Endothelial cell of hepatic sinusoid (primary cell): ENCODE measurements around the gene WFS1.

Experiments
- in situ Hi-C: cut with HindIII; loops from 2 replicates; pipeline ENCODE4 v1.10.0; 2017; ENCODE audit warnings: low sequenced_read_pairs

Gene WFS1, protein sequence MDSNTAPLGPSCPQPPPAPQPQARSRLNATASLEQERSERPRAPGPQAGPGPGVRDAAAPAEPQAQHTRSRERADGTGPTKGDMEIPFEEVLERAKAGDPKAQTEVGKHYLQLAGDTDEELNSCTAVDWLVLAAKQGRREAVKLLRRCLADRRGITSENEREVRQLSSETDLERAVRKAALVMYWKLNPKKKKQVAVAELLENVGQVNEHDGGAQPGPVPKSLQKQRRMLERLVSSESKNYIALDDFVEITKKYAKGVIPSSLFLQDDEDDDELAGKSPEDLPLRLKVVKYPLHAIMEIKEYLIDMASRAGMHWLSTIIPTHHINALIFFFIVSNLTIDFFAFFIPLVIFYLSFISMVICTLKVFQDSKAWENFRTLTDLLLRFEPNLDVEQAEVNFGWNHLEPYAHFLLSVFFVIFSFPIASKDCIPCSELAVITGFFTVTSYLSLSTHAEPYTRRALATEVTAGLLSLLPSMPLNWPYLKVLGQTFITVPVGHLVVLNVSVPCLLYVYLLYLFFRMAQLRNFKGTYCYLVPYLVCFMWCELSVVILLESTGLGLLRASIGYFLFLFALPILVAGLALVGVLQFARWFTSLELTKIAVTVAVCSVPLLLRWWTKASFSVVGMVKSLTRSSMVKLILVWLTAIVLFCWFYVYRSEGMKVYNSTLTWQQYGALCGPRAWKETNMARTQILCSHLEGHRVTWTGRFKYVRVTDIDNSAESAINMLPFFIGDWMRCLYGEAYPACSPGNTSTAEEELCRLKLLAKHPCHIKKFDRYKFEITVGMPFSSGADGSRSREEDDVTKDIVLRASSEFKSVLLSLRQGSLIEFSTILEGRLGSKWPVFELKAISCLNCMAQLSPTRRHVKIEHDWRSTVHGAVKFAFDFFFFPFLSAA

DNA sequence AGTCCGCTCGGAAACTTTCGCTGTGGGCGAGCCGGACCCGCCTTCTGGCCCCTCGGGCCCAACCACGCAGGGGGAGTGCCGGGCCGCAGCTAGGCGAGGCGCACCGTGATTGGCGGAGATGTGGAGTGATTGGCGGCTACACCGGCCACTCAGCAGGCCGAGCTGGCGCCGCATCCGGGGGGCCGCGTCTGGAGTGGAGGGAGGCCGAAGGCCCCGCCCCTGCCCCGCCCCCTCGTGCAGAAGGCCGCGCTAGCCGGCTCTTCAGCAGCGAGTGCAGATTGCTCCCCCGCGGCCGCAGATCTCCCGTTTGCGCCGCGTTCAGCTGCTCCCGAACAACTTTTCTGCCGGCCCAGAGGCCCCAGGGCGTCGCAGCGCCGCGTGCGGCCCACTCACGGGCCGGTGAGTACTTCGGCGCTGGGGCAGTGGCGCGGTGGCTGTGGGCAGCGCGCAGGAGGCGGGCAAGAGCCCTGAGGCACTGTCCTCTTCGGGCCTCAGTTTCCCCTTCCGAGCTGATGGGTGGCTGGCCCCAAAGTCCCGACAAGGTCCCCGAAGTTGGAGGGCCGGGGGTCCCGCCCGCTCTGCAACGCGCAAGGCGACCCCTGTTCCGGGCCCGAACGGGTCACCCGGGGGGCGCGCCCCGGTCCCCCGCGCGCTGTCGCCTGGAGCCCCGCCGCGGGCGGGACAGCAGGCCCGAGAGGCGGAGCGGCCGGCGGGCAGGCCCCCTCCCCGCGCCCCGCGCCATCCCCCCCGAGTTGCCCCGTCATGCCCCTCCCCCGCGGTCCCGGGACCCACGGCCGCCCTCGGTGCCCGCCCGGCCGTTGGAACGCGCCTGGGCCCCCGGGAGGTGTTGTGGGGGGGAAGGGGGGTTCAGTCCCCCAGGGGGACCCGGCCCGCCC lies at the start of gene WFS1:
Gene WFS1 (plus strand): TSS at position 235 of the 896 bp plus-strand sequence. CDS start 7,606 bp downstream, outside the sequence.
- in situ Hi-C loops, result no loop called here

GRCh38 chr4:6221301-6221850 lies 48.3 kb upstream of the WFS1 start:
- in situ Hi-C loops, result no loop called here

- in situ Hi-C loops, result no loop called here
Measured at GRCh38 chr4:6221851-6222760, 47.5 kb upstream of the WFS1 start.

GRCh38 chr4:6222761-6223292 lies 46.8 kb upstream of the WFS1 start:
- in situ Hi-C loops, result no loop called here

DNA sequence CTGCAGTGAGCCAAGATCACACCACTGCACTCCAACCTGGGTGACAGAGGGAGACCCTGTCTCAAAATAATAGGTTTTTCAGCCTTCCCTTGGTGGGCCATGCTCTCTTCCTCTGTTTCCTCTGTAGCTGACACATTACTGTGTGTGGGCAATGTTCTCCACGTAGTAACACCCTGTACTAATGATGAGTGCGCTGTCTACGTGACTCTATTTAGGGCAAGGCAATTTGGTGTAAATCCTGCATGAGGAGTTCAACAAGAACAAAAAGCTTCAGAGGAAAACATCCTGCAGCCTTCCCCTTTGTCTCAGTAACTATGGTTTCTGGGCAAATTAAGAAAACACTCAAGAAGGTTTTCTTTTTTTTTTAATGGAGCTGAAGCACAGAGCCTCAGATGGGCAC lies 44.9 kb upstream of the WFS1 start:
- in situ Hi-C loops, result no loop called here

GRCh38 chr4:6225469-6225868 lies 44.2 kb upstream of the WFS1 start:
- in situ Hi-C loops, result no loop called here

DNA sequence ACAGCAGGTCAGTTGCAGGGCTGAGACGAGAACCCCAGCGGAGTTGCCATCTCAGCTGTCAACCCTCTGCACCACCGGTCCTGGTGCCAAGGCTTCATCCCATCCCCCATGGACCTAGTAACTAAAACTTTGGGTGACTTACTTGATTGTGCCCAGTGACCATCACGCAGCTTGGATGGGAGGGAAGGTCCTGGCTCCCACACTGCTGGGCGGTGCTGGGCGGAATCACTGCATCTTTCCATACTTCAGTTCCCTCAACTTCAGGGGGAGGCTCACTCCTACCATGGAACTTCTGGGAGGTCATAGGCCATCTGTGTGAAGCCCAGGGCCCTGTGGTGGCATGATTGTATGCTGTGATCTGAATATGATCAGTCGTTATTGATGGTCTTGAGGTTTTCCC lies 43.1 kb upstream of the WFS1 start:
- in situ Hi-C loops, result no loop called here

- in situ Hi-C loops, result no loop called here
Measured at GRCh38 chr4:6227412-6228157, 42.1 kb upstream of the WFS1 start.

GRCh38 chr4:6228158-6229067 lies 41.2 kb upstream of the WFS1 start:
- in situ Hi-C loops, result no loop called here

GRCh38 chr4:6229095-6229494 lies 40.6 kb upstream of the WFS1 start:
- in situ Hi-C loops, result no loop called here

DNA sequence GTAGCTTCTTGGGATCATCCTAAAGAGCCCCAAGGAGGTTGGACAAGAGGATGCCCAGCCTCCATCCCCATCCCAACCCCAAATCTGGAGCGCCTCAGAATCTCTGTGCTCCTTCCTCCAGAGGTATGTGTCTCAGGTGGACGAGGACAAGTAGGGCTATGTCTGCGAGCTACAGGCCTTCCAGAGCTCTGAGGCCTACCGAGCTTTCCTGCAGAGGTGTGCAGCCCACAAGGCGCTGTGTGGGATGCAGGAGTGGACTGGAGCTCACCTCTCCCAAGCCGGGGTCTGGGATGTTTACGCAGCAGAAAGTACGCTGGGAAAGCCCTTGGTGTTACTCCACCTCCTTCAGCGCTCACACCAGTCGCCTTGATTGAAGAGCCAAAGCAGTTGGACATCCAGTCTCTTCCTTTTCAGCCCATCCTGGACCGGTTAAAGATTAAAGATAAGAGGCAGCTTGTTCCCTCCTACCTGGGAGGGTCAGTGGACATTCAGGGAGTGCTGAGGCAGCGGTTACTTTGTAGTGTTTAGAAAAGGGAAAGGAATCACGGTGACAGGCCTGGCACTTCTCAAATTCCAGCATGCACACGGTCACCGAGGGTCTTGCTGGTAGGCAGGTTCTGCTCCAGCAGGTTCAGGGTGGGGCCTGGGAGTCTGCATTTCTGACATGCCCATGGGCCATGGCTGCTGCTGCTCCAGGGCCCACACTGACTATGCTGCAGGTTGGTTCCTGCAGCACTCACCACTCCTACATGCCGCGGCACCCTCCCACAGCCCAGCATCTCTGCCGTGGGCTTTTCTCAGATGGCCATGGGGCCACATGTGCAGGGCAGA lies 39.8 kb upstream of the WFS1 start:
- in situ Hi-C loops, result no loop called here

GRCh38 chr4:6230502-6230785 lies 39.2 kb upstream of the WFS1 start:
- in situ Hi-C loops, result no loop called here

- in situ Hi-C loops, result no loop called here
Measured at GRCh38 chr4:6230827-6231662, 38.6 kb upstream of the WFS1 start.

- in situ Hi-C loops, result no loop called here
Measured at GRCh38 chr4:6231663-6232165, 37.9 kb upstream of the WFS1 start.

DNA sequence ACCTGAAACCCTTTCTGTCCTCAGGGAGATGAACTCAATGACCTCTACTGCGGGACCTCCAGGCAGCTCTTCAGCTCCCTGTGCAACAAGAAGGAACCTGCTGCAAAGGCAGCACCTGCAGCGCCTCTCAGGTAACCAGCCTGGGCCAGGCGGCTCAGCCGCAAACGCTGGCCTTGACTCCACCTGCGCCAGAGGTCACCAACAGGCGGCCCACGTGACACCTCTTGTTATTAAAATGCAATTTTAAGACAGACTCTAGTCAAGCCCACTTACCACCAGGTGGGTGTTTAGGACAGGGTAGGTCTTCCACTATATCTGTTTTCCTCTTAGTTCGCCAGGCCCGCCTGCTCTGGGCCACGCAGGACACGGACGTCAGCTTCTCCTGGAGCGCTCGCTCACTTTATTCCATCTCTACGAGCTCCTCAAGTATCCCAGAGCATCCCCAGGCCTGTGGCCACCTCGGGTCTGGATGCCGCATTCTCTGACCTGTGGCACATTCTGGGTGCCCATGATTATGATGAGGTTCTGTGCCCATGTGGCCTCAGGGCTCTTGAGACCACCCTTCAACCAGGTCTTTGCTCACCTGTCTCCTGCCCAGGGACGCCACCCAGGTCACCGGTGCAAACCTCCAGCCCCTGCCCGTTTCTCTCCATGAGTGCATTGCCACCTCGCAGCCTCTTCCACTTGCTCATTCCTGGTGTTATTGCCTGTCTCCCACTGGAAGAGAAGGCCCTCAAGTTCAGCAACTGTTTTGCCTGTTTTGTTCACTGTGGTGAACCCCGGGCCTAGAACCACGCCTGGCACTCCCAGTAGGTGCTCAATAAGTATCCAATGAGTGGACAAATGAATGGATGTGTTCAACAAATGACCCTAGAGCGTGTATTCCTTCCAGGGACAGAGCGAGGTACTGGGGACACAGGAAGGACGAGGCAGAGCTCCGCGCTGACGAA lies 36.5 kb upstream of the WFS1 start:
- in situ Hi-C loops, result no loop called here
